ENCODE results near the gene APBA1. TPM values are rescaled to one million over a fixed set of nuclear protein-coding genes. Genes with fewer than 3 reads are reported as not detected.

APBA1 gene
- total RNA-seq, 1 donor, result 1.8 TPM

GRCh38 chr9:69496846-69497450 is 175.2 kb downstream of the APBA1 start:
- Histone ChIP-seq H3K4me2 (ENCODE audit: insufficient read depth, low read length) (no peak overlapping the region), H3K4me3 (ENCODE audit: insufficient read depth, low read length) (no peak overlapping the region), H3K27me3 (ENCODE audit: insufficient read depth, low read length) (no peaks in the 10 kb centered on the region), H3K9me3 (ENCODE audit: low read depth, low read length) (no peaks in the 10 kb centered on the region), H3K4me1 (ENCODE audit: insufficient read depth, low read length) (no peaks in the 10 kb centered on the region), H3K27ac (ENCODE audit: low read depth, low read length) (no peak overlapping the region), H4K20me1 (ENCODE audit: insufficient read depth, low read length) (no peaks in the 10 kb centered on the region), H2AFZ (ENCODE audit: low read length) (no peak overlapping the region), H3K36me3 (ENCODE audit: insufficient read depth, low read length) (no peaks in the 10 kb centered on the region), H3K79me2 (ENCODE audit: insufficient read depth, low read length) (no peaks in the 10 kb centered on the region)
- no peak for TF ChIP-seq CTCF (IDR thresholded peaks at IDR 0.05; ENCODE audit: extremely low read depth, low read depth, low read length)
- DNase-seq (ENCODE audit: insufficient read length, low spot score, missing footprints), result no peak

DNA sequence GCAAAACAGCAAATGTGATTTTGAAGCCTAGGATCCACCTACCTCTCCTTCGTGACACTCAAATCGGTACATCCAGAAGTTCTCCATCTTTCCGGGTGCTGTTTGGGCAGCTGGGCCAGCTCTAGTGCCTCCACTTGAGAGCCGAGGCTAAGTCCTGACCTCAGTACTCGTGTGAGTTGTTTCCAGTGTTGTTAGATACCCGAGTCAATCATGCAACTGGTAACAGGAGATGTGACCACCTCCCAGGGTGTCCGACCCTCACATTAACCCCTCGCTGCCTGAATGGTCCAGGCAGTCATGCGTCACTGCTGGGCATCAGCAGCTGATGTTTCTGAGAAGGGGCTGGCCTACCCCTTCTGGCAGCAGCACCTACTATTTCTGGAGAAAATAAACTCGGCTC is 176.9 kb downstream of the APBA1 start:
- H3K36me3 ChIP-seq (ENCODE audit: insufficient read depth, low read length), result no peaks in the 10 kb centered on the region
- no peak overlapping the region for H3K4me2 ChIP-seq (ENCODE audit: insufficient read depth, low read length)
- H3K27ac ChIP-seq (ENCODE audit: low read depth, low read length), result no peak overlapping the region
- no peak for DNase-seq (ENCODE audit: insufficient read length, low spot score, missing footprints)
- H3K79me2 ChIP-seq (ENCODE audit: insufficient read depth, low read length), result no peaks in the 10 kb centered on the region
- H3K27me3 ChIP-seq (ENCODE audit: insufficient read depth, low read length), result no peaks in the 10 kb centered on the region
- H4K20me1 ChIP-seq (ENCODE audit: insufficient read depth, low read length), result no peaks in the 10 kb centered on the region
- no peak overlapping the region for H3K4me3 ChIP-seq (ENCODE audit: insufficient read depth, low read length)
- no peaks in the 10 kb centered on the region for H3K9me3 ChIP-seq (ENCODE audit: low read depth, low read length)
- no peaks in the 10 kb centered on the region for H3K4me1 ChIP-seq (ENCODE audit: insufficient read depth, low read length)
- no peak for TF ChIP-seq CTCF (IDR thresholded peaks at IDR 0.05; ENCODE audit: extremely low read depth, low read depth, low read length)
- no peak overlapping the region for H2AFZ ChIP-seq (ENCODE audit: low read length)

DNA sequence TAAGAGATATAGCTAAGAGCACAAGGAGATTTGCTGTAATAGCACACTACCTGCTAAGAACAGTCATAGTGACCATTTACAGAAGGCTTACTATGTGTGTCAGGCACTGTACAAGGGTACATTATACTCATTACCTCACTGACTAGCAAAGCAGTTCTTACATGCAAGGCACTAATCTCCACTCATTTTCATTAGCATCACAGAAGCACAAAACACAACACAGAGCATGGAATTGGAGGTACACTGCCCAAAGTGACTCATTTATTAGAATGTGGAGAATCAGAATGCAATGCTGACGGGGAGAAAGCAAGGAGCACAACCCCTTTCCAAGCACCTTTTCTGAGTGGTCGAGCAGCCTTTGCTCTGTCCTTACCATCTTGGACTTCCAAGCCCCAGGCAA is 177.4 kb downstream of the APBA1 start:
- Histone ChIP-seq H3K9me3 (ENCODE audit: low read depth, low read length) (no peaks in the 10 kb centered on the region), H2AFZ (ENCODE audit: low read length) (no peak overlapping the region), H3K27me3 (ENCODE audit: insufficient read depth, low read length) (no peaks in the 10 kb centered on the region), H4K20me1 (ENCODE audit: insufficient read depth, low read length) (no peaks in the 10 kb centered on the region), H3K79me2 (ENCODE audit: insufficient read depth, low read length) (no peaks in the 10 kb centered on the region), H3K4me2 (ENCODE audit: insufficient read depth, low read length) (no peak overlapping the region), H3K36me3 (ENCODE audit: insufficient read depth, low read length) (no peaks in the 10 kb centered on the region), H3K4me3 (ENCODE audit: insufficient read depth, low read length) (no peak overlapping the region), H3K27ac (ENCODE audit: low read depth, low read length) (no peak overlapping the region), H3K4me1 (ENCODE audit: insufficient read depth, low read length) (no peaks in the 10 kb centered on the region)
- no peak for DNase-seq (ENCODE audit: insufficient read length, low spot score, missing footprints)
- no peak for TF ChIP-seq CTCF (IDR thresholded peaks at IDR 0.05; ENCODE audit: extremely low read depth, low read depth, low read length)

GRCh38 chr9:69494208-69494607 is 178.0 kb downstream of the APBA1 start:
- TF ChIP-seq CTCF (IDR thresholded peaks at IDR 0.05; ENCODE audit: extremely low read depth, low read depth, low read length), result no peak
- Histone ChIP-seq H2AFZ (ENCODE audit: low read length) (no peak overlapping the region), H3K79me2 (ENCODE audit: insufficient read depth, low read length) (no peaks in the 10 kb centered on the region), H3K4me2 (ENCODE audit: insufficient read depth, low read length) (no peak overlapping the region), H3K27me3 (ENCODE audit: insufficient read depth, low read length) (no peaks in the 10 kb centered on the region), H3K27ac (ENCODE audit: low read depth, low read length) (no peak overlapping the region), H4K20me1 (ENCODE audit: insufficient read depth, low read length) (no peaks in the 10 kb centered on the region), H3K36me3 (ENCODE audit: insufficient read depth, low read length) (no peaks in the 10 kb centered on the region), H3K4me3 (ENCODE audit: insufficient read depth, low read length) (no peak overlapping the region), H3K9me3 (ENCODE audit: low read depth, low read length) (no peaks in the 10 kb centered on the region), H3K4me1 (ENCODE audit: insufficient read depth, low read length) (no peaks in the 10 kb centered on the region)
- DNase-seq (ENCODE audit: insufficient read length, low spot score, missing footprints), result no peak
